PFSK-1 (cell line): ENCODE measurements around the gene EFCAB6.

ENCODE experiments used
- FOXP2 ChIP-seq: optimal IDR thresholded peaks from 2 replicates; pipeline ENCODE3; 2011; ENCODE audit warnings: borderline replicate concordance, control low read depth, inconsistent platforms; ENCODE audit not compliant: insufficient read depth; ENCODE audit errors: extremely low read length, extremely low read depth
- POLR2AphosphoS5 ChIP-seq: IDR thresholded peaks from 2 replicates; pipeline ENCODE4 v1.6.1; 2012; ENCODE audit warnings: low read depth, mild to moderate bottlenecking, control low read depth, low read length, moderate library complexity
- REST ChIP-seq, 2 experiments: IDR thresholded peaks; 2 replicates each; pipeline versions ENCODE4 v1.6.1 to v1.8.0; 2011 to 2012; ENCODE audit warnings: low read depth in 2 of 2, low read length in 2 of 2, control low read depth in 1 of 2, inconsistent platforms in 1 of 2, mild to moderate bottlenecking in 1 of 2, moderate library complexity in 1 of 2; ENCODE audit not compliant: insufficient read depth in 1 of 2
- SIN3A ChIP-seq: IDR thresholded peaks from 2 replicates; pipeline ENCODE4 v1.6.1; 2012; ENCODE audit warnings: mild to moderate bottlenecking, low read length, moderate library complexity, borderline replicate concordance; ENCODE audit not compliant: insufficient read depth
- TAF1 ChIP-seq: IDR thresholded peaks from 2 replicates; pipeline ENCODE4 v1.6.1; 2012; ENCODE audit warnings: low read length, control low read depth, borderline replicate concordance; ENCODE audit not compliant: insufficient read depth

The EFCAB6 gene

DNA sequence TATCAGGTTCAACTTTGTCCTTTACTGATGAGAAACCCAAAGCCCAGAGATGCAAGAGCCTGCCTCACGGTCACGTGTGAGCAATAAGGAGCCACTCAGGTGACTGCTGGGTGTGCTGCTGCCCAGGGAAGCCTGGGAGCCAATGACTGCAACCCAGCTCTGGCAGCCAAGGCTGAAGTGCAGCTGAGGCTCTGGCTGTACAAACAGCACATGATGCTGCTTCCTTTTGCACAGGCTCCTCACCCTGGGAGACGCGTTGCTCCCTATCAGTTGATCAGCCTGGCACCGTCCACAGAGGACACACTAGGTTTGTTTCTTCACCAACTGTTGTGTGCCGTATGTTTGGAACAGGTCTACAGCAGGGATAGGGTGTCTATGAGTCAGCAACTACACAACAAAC, 168.7 kb downstream of the EFCAB6 start:
- TF ChIP-seq REST (IDR thresholded peaks at IDR 0.05; ENCODE audit: insufficient read depth in 1 of 2, low read depth in 2 of 2, low read length in 2 of 2) (no peak), FOXP2 (no peak), SIN3A (no peak), POLR2AphosphoS5 (no peak), TAF1 (no peak)

GRCh38 chr22:43642319-43643206, 169.5 kb downstream of the EFCAB6 start:
- TF ChIP-seq POLR2AphosphoS5, result no peak
- TF ChIP-seq TAF1, result no peak

DNA sequence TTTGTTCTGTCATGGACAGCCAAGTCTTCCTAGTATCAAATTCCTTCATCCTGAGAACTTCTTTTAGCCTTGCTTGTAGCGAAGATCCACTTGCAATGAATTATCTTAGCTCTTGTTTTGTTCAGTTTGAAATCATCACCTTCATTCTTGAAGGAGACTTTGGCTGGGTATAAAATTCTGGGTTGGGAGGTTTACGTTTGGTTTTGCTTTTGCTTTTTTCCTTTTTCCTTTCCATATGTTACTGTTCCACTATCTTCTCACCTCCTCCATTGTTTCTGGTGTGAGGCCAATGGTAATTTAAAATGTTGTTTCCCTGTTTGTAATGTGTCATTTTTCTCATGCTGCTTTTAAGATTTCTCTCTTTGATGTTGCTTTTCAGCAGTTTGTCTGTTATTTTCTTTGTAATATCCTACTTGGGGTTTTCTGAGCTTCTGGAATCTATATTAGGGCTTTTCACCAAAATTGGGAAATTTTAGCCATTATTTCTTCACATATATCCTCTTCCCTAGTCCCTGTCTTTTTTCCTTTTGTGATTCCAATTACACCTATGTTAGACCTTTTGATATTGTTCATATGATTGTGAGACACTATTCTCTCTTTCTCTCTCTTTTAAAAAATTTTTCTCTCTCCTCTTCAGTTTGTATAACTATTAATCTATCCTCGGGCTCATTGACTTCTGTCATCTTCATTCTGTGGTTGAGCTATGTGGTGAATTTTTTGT, 172.7 kb downstream of the EFCAB6 start:
- TF ChIP-seq REST (IDR thresholded peaks at IDR 0.05; ENCODE audit: insufficient read depth in 1 of 2, low read depth in 2 of 2, low read length in 2 of 2) (no peak), POLR2AphosphoS5 (no peak), FOXP2 (no peak), SIN3A (no peak), TAF1 (no peak)

DNA sequence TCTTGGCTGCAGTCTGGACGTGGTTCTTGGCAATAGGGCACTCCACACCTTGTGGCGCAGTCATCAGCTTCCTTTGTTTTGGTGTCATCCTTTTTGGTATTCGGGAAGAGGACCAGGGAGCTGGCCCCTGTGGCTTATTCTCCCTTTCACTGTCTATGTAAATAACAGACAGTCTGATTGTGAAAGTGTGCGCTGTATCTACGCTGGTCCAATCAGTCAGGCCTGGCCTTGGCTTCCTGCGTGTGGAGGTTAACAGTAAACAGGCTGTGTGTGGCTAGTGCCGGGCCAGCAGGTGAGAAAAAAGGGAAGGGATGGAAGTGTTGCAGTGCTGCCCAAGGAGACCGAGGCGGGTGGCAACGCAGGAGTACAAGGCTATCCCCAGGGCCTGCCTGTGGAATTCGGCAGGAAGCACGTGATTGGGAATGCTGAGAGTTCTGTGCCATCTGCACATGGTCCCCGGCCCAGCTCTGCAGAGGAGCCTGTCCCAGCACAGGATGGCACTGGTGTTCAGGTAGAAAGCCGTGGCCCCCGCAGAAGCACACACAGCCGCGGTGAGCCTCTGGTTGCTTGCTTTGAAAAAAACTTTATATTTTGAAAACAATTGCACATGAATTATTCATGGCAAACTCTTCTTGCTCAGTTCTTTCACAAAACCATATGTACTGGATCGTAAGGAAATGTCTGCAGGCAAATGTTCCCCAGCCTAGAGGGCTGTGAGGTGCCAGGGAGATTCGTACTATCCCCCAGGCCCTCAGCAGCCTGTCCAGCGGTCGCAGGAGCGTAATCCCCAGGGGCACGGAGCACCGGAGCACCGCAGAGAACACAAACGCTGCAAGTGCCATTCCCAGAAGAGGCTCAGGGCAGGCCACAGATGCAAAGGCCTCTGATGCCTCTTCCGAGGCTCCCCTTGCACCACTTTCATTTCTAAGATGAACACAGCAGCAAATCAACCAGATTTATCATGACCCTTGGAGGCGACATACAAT, 174.5 kb downstream of the EFCAB6 start:
- TF ChIP-seq SIN3A (no peak), REST (IDR thresholded peaks at IDR 0.05; ENCODE audit: insufficient read depth in 1 of 2, low read depth in 2 of 2, low read length in 2 of 2) (no peak), FOXP2 (no peak), POLR2AphosphoS5 (no peak), TAF1 (no peak)

- TF ChIP-seq TAF1, result no peak
- TF ChIP-seq REST (IDR thresholded peaks at IDR 0.05; ENCODE audit: insufficient read depth in 1 of 2, low read depth in 2 of 2, low read length in 2 of 2), result no peak
- no peak for TF ChIP-seq POLR2AphosphoS5
- TF ChIP-seq SIN3A, result no peak
- TF ChIP-seq FOXP2, result no peak
These were observed 176.0 kb downstream of the EFCAB6 start for GRCh38 chr22:43636086-43636485.
